Posterior vena cava (tissue), 2 donors: ENCODE data around the gene DNAAF6. TPM values are rescaled to one million over a fixed set of nuclear protein-coding genes. Genes with fewer than 3 reads are reported as not detected.

Experiments used
- DNase-seq: peaks from one replicate; pipeline ENCODE4 v3.0.0-alpha.2; 2020; ENCODE audit warnings: low spot score
- intact Hi-C, 2 donors: fragments of 100-400 bp; cut with DNase I; formaldehyde crosslinking; loops; one replicate each; pipeline versions ENCODE4 v1.14.1 to v1.14.2; 2022 to 2023
- total RNA-seq, 2 donors: library from RNA; stranded (reverse); fragmentation: NEBNext Ultra II Directional; extraction: Animal tissue kit (Norgen Biotek cat#: 25700); gene quantifications; one replicate each; pipeline ENCODE4 v1.2.1, GENCODE V29; 2021
- donor health status: DM: yes; HTN: yes; CAD: no.
- donor health status: DM: yes; HTN: yes; CAD: no.

Gene DNAAF6
- total RNA-seq, 2 donors from 2014 or later = not detected

- intact Hi-C loops = no loop called here
- DNase-seq = no peak
Observed at GRCh38 chrX:107288676-107289075, 82.3 kb downstream of the DNAAF6 start.

DNA sequence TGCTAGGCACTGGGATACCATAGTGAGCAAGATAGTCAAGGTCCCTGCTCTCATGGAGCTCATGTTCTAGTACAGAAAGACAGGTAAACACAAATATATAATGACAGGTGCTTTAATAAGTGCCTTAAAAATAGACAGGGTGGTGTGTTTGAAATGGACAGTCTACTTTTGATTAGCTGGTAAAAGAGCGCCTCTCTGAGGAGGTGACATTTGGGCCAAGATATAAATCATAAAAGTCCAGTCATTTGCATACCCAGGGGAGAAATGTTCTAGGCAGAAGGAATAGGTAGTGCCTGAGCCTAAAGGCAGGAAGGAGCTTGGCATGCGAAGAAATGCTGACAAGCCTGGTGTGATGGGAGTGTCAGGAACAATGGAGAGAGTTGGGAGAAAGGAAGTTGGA, 83.6 kb downstream of the DNAAF6 start:
- intact Hi-C loops = no loop called here
- no peak for DNase-seq

- intact Hi-C loops = no loop called here
- no peak for DNase-seq
Observed at GRCh38 chrX:107293056-107293455, 86.6 kb downstream of the DNAAF6 start.

Other genes starting within 250 kb of the DNAAF6 start
- gene MORC4, start 206.4 kb upstream of the DNAAF6 start, total RNA-seq = 10 to 100 TPM; 19.8 TPM
- gene RBM41, start 87.8 kb upstream of the DNAAF6 start, total RNA-seq = 10 to 100 TPM; 11.5 to 15.0 TPM
- gene NUP62CL, start 178 bp upstream of the DNAAF6 start, total RNA-seq = under 1 TPM in 1 of 2 donors, not detected in 1; 0.14 TPM
- 1 to 10 TPM; 1.0 to 1.8 TPM for gene FRMPD3, start 243.0 kb downstream of the DNAAF6 start, total RNA-seq